Measurements from ENCODE around the gene HOXA5.

DNA sequence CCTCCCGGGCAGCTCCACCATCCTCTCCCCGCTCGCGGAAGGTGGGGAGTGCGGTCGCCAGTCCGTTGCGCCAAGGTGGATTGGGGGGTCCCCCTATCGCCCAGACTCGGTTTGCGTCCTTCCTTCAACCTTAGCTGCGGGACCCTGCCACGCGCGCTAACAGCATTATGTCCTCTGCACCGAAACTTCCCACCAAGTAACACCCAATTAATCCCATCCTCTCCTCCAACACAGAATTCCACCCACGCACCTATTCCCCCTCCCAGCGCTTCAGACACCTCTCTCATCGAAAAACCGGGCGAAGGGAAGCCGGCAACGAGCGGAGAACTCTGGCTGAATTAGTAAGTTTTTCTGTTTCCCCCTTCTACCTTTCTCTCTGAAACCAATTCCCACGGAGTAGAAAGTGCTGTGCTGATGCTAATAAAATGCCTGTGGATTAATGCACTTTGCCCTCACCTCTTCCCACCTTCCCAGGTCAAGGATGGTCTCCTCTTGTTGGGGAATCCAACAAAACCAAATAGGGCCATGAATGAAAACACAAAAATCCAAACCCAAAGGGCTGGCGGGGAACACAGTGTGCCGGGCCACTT lies 8.0 kb upstream of the HOXA5 start:
- TF ChIP-seq, protein P1, sequence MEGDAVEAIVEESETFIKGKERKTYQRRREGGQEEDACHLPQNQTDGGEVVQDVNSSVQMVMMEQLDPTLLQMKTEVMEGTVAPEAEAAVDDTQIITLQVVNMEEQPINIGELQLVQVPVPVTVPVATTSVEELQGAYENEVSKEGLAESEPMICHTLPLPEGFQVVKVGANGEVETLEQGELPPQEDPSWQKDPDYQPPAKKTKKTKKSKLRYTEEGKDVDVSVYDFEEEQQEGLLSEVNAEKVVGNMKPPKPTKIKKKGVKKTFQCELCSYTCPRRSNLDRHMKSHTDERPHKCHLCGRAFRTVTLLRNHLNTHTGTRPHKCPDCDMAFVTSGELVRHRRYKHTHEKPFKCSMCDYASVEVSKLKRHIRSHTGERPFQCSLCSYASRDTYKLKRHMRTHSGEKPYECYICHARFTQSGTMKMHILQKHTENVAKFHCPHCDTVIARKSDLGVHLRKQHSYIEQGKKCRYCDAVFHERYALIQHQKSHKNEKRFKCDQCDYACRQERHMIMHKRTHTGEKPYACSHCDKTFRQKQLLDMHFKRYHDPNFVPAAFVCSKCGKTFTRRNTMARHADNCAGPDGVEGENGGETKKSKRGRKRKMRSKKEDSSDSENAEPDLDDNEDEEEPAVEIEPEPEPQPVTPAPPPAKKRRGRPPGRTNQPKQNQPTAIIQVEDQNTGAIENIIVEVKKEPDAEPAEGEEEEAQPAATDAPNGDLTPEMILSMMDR (IDR thresholded peaks at IDR 0.05; ENCODE audit: insufficient read depth, low read length), result no peak
- TF ChIP-seq, protein P2, sequence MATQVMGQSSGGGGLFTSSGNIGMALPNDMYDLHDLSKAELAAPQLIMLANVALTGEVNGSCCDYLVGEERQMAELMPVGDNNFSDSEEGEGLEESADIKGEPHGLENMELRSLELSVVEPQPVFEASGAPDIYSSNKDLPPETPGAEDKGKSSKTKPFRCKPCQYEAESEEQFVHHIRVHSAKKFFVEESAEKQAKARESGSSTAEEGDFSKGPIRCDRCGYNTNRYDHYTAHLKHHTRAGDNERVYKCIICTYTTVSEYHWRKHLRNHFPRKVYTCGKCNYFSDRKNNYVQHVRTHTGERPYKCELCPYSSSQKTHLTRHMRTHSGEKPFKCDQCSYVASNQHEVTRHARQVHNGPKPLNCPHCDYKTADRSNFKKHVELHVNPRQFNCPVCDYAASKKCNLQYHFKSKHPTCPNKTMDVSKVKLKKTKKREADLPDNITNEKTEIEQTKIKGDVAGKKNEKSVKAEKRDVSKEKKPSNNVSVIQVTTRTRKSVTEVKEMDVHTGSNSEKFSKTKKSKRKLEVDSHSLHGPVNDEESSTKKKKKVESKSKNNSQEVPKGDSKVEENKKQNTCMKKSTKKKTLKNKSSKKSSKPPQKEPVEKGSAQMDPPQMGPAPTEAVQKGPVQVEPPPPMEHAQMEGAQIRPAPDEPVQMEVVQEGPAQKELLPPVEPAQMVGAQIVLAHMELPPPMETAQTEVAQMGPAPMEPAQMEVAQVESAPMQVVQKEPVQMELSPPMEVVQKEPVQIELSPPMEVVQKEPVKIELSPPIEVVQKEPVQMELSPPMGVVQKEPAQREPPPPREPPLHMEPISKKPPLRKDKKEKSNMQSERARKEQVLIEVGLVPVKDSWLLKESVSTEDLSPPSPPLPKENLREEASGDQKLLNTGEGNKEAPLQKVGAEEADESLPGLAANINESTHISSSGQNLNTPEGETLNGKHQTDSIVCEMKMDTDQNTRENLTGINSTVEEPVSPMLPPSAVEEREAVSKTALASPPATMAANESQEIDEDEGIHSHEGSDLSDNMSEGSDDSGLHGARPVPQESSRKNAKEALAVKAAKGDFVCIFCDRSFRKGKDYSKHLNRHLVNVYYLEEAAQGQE (IDR thresholded peaks at IDR 0.05; ENCODE audit: insufficient replicate concordance, low read depth), result no peak

Data from HL-60 (cell line).